B cell (primary cell): ENCODE measurements around the gene ZNRF2. TPM values are rescaled to one million over a fixed set of nuclear protein-coding genes. Genes with fewer than 3 reads are reported as not detected.
"Not testable (repeated sequence)": the region's sequence is repeated elsewhere in the genome, so short reads cannot be mapped to it uniquely, and the experiment has no call there.

Experiments
- ATAC-seq: fragments of 200-7000 bp; cut with Tn5 transposase; one replicate; pipeline ENCODE4 v1.10.0; 2021; ENCODE audit warnings: low read depth, mild to moderate bottlenecking, moderate number of reproducible peaks, moderate library complexity
- CTCF ChIA-PET: fragments of 350-600 bp; sonication (Branson Sonifier 250); formaldehyde crosslinking; loops from one replicate; lab custom pipeline; 2021; ENCODE audit warnings: antibody characterized with exemption, inconsistent platforms; lab: Charles Lee
- POLR2A ChIA-PET: fragments of 350-600 bp; sonication (Branson Sonifier 250); formaldehyde crosslinking; loops from one replicate; lab custom pipeline; 2021; ENCODE audit warnings: antibody characterized with exemption; lab: Charles Lee
- DNase-seq: peaks from one replicate; pipeline ENCODE4 v3.0.0; 2013
- H2AFZ ChIP-seq: 2 replicates; pipeline ENCODE4 v1.6.1; 2012; ENCODE audit warnings: mild to moderate bottlenecking, low read depth, low read length; ENCODE audit not compliant: insufficient read depth, poor library complexity, severe bottlenecking
- H3K27ac ChIP-seq, 2 donors: 1 replicate in 1 of 2; 2 replicates in 1 of 2; pipeline ENCODE4 v1.5.1; 2012 to 2013; ENCODE audit warnings: low read length in 2 of 2, mild to moderate bottlenecking in 2 of 2, moderate library complexity in 1 of 2
- H3K27me3 ChIP-seq, 4 experiments: fragments of 200-600 bp in 1 of 4; sonication (generic) in 1 of 4; replicated peaks in 1 of 4; 1 replicate in 2 of 4; 2 replicates in 2 of 4; pipeline versions ENCODE4 v1.6.1 to v1.7.0; 2013 to 2016; ENCODE audit warnings: low read length in 3 of 4, mild to moderate bottlenecking in 2 of 4, mixed read lengths in 1 of 4, moderate library complexity in 1 of 4; ENCODE audit not compliant: insufficient read depth in 4 of 4, control insufficient read depth in 3 of 4; ENCODE audit errors: control extremely low read depth in 1 of 4
- H3K36me3 ChIP-seq, 2 experiments: replicated peaks in 1 of 2; 1 replicate in 1 of 2; 2 replicates in 1 of 2; pipeline versions ENCODE4 v1.6.1 to v1.7.1; 2013; ENCODE audit warnings: low read length in 1 of 2; ENCODE audit not compliant: insufficient read depth in 2 of 2, control insufficient read depth in 1 of 2; ENCODE audit errors: control extremely low read depth in 1 of 2, extremely low read depth in 1 of 2
- H3K4me1 ChIP-seq, 2 donors: fragments of 200-600 bp in 1 of 2; sonication (generic) in 1 of 2; 1 replicate in 1 of 2; 2 replicates in 1 of 2; pipeline versions ENCODE4 v1.5.1 to v1.6.1; 2013 to 2017; ENCODE audit warnings: low read length in 2 of 2; ENCODE audit not compliant: control insufficient read depth in 2 of 2, insufficient read depth in 2 of 2
- H3K4me2 ChIP-seq: replicated peaks from 2 replicates; pipeline ENCODE3; 2012; ENCODE audit warnings: mild to moderate bottlenecking, low read depth, low read length; ENCODE audit not compliant: poor library complexity, severe bottlenecking
- H3K4me3 ChIP-seq, 5 experiments: fragments of 200-600 bp in 1 of 5; sonication (generic) in 1 of 5; 1 replicate in 3 of 5; 2 replicates in 2 of 5; pipeline versions ENCODE4 v1.5.1 to v1.7.0; 2011 to 2016; ENCODE audit warnings: low read length in 4 of 5, mild to moderate bottlenecking in 4 of 5, low read depth in 2 of 5, control low read depth in 1 of 5, moderate library complexity in 1 of 5; ENCODE audit not compliant: insufficient read depth in 1 of 5; ENCODE audit errors: control extremely low read depth in 1 of 5, extremely low read depth in 1 of 5
- H3K79me2 ChIP-seq: fragments of 200-600 bp; sonication (generic); one replicate; pipeline ENCODE4 v1.6.0; 2016; ENCODE audit warnings: low read length; ENCODE audit not compliant: control insufficient read depth, insufficient read depth
- H3K9ac ChIP-seq: fragments of 200-600 bp; sonication (generic); 2 replicates; pipeline ENCODE4 v1.6.1; 2017; ENCODE audit warnings: mild to moderate bottlenecking, low read length, moderate library complexity
- H3K9me3 ChIP-seq, 3 donors: one replicate each; pipeline versions ENCODE4 v1.6.1 to v1.7.1; 2013; ENCODE audit warnings: low read length in 2 of 3; ENCODE audit not compliant: control insufficient read depth in 2 of 3, insufficient read depth in 1 of 3; ENCODE audit errors: control extremely low read depth in 1 of 3
- H4K20me1 ChIP-seq: 2 replicates; pipeline ENCODE4 v1.6.0; 2012; ENCODE audit warnings: mild to moderate bottlenecking, low read length; ENCODE audit not compliant: insufficient read depth, control insufficient read depth, poor library complexity, severe bottlenecking
- H3K27ac Mint-ChIP-seq: one replicate; pipeline ENCODE4 v1.8.0; 2021; ENCODE audit warnings: mixed read lengths
- H3K27me3 Mint-ChIP-seq: one replicate; pipeline ENCODE4 v1.8.0; 2021; ENCODE audit warnings: mixed read lengths
- H3K4me1 Mint-ChIP-seq: one replicate; pipeline ENCODE4 v1.8.0; 2021; ENCODE audit warnings: mixed read lengths
- H3K4me3 Mint-ChIP-seq: one replicate; pipeline ENCODE4 v1.8.0; 2021; ENCODE audit warnings: mixed read lengths
- H3K9me3 Mint-ChIP-seq: one replicate; pipeline ENCODE4 v1.8.0; 2022; ENCODE audit warnings: mixed read lengths; ENCODE audit not compliant: insufficient read depth
- WGBS: methylation state at CpG from one replicate; pipeline ENCODE4 v1.1.5; 2013; ENCODE audit warnings: missing lambda C conversion rate; ENCODE audit not compliant: insufficient coverage; 5-methylcytosine and 5-hydroxymethylcytosine counted together
- intact Hi-C: fragments of 100-400 bp; cut with micrococcal nuclease; formaldehyde crosslinking; loops from one replicate; pipeline ENCODE4 v1.10.0; 2022
- polyA plus RNA-seq: library from polyadenylated mRNA; depleted of rRNA; stranded (reverse); fragments of >200 nt; gene quantifications from 2 replicates; pipeline ENCODE4 v1.2.3, GENCODE V29; 2012
- total RNA-seq, 2 donors: library from RNA; stranded (reverse); fragments of 120-200 nt in 1 of 2; gene quantifications; 1 replicate in 1 of 2; 2 replicates in 1 of 2; pipeline versions ENCODE4 v1.2.3 to v1.2.4, GENCODE V29; 2013 to 2022

The ZNRF2 gene
- total and polyA plus RNA-seq, 2 donors (not counting 1 experiment from before 2014, with no cell fraction given) = 6.4 to 32.0 TPM

- Mint-ChIP-seq H3K27ac (peak overlapping the region; percentile 41), H3K4me1 (peaks cover 74% of the 10 kb centered on the region), H3K4me3 (peak overlapping the region; percentile 46)
- no CpG with 5 or more reads among the region's 2 CpGs for WGBS
- H3K9me3 Mint-ChIP-seq, H3K27ac ChIP-seq, H3K4me3 ChIP-seq, CTCF ChIA-PET, H3K9me3 ChIP-seq, H2AFZ ChIP-seq, H3K9ac ChIP-seq, H3K27me3 ChIP-seq, POLR2A ChIA-PET, H3K27me3 Mint-ChIP-seq, ATAC-seq, H3K4me2 ChIP-seq, DNase-seq, intact Hi-C loops, H3K36me3 ChIP-seq: not testable (repeated sequence)
- Histone ChIP-seq H3K4me1 (peaks cover 32 to 33% of the 10 kb centered on the region in 2 donors), H3K79me2 (peaks cover 94% of the 10 kb centered on the region), H4K20me1 (peaks cover 54% of the 10 kb centered on the region)
Observed at GRCh38 chr7:30296304-30296703, 11.9 kb downstream of the ZNRF2 start.

GRCh38 chr7:30297499-30297898, 13.1 kb downstream of the ZNRF2 start:
- H3K9me3 Mint-ChIP-seq, H3K36me3 ChIP-seq, ATAC-seq, H2AFZ ChIP-seq, H3K27ac Mint-ChIP-seq, H3K4me2 ChIP-seq, H3K27me3 Mint-ChIP-seq, H3K27me3 ChIP-seq, H3K4me3 ChIP-seq, H3K9ac ChIP-seq, DNase-seq, H3K9me3 ChIP-seq, H3K27ac ChIP-seq, intact Hi-C loops, CTCF ChIA-PET, H3K4me3 Mint-ChIP-seq: not testable (repeated sequence)
- H3K79me2 ChIP-seq = peaks cover 95% of the 10 kb centered on the region
- POLR2A ChIA-PET = interaction anchor here (1.0 kb wide), 1 partner anchor 11 kb away, joined by 3 read pairs; no protein-coding TSS in a partner anchor
- WGBS = no CpG with 5 or more reads among the region's 1 CpG
- H4K20me1 ChIP-seq = peaks cover 61% of the 10 kb centered on the region
- H3K4me1 ChIP-seq = peaks cover 31 to 33% of the 10 kb centered on the region in 2 donors
- peaks cover 73% of the 10 kb centered on the region for H3K4me1 Mint-ChIP-seq

DNA sequence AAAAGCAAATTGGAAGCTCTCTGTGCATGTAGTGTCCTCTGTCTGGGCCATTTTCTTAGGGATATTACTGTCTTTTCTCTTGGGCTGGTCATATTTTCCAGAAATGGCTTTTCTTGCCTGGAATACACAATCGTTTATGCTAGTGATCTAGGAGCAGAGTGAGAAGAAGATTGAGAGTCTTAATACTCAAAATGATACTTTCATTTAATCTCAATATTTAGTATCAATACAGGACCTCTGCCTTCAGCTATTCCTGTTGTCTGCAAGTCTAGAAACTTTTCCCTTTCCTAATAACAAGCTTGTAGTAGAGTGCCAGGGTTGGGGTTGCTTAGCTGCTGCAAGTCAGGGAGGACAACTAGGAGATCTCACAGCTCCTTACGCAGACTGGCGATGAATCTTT, 14.0 kb downstream of the ZNRF2 start:
- H3K4me3 Mint-ChIP-seq, H3K4me3 ChIP-seq, POLR2A ChIA-PET, H3K9me3 Mint-ChIP-seq, H3K27me3 ChIP-seq, DNase-seq, ATAC-seq, H3K27ac ChIP-seq, H3K4me2 ChIP-seq, H3K27ac Mint-ChIP-seq, H3K9ac ChIP-seq, H3K36me3 ChIP-seq, H3K9me3 ChIP-seq, CTCF ChIA-PET, H2AFZ ChIP-seq, H3K27me3 Mint-ChIP-seq, intact Hi-C loops: not testable (repeated sequence)
- H3K79me2 ChIP-seq = peaks cover 95% of the 10 kb centered on the region
- H4K20me1 ChIP-seq = peaks cover 63% of the 10 kb centered on the region
- WGBS = no CpG with 5 or more reads among the region's 3 CpGs
- peaks cover 73% of the 10 kb centered on the region for H3K4me1 Mint-ChIP-seq
- peaks cover 30 to 41% of the 10 kb centered on the region in 2 donors for H3K4me1 ChIP-seq
